ENCODE data around the gene CYP46A1. TPM values are rescaled to one million over a fixed set of nuclear protein-coding genes. Genes with fewer than 3 reads are reported as not detected.
"Not testable (repeated sequence)": the region's sequence is repeated elsewhere in the genome, so short reads cannot be mapped to it uniquely, and the experiment has no call there.

Gene CYP46A1
- total RNA-seq, 1 experiment from 2014 or later = 0.42 TPM

DNA sequence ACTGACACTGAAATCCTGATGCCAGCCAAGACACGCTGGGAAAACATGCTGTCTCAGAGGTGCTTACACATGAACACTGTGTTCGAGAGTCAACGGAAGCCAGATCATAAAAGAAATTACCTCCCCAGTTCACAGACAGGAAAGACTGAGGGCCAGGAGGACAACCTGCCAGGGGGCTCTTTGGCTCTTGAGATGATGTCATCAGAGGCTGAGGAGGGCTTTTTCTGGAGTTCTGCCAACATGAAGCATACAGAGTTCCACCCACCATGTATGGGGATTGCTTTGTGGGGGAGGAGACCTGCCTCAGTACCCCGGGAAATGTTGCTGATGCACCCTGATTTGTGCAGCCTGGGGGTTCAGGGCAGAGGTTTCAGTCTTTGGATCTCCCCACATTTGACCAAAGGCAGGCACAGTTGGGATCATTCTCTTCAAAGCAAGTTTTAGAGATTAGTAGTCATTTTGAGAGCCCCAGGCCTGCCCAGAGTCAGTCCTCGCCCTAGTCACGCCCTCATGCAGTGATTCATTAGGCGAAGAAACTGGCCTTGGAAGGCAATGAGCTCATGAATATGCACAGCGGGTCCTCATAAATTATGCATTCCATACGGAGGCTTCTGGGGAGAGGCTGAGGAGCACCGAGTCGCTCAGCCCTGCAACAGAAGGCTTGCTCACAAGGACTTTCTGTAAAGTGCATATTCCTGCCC, 74.2 kb downstream of the CYP46A1 start:
- H3K36me3 ChIP-seq (replicated peaks; ENCODE audit: control insufficient read depth, insufficient read depth, low read length) = no peaks in the 10 kb centered on the region
- H3K27me3 ChIP-seq (ENCODE audit: control insufficient read depth, insufficient read depth, low read length) = no peaks in the 10 kb centered on the region
- DNase-seq = peak; percentile 88
- no peak overlapping the region for H3K4me3 ChIP-seq (ENCODE audit: insufficient read depth, low read depth, low read length)

DNA sequence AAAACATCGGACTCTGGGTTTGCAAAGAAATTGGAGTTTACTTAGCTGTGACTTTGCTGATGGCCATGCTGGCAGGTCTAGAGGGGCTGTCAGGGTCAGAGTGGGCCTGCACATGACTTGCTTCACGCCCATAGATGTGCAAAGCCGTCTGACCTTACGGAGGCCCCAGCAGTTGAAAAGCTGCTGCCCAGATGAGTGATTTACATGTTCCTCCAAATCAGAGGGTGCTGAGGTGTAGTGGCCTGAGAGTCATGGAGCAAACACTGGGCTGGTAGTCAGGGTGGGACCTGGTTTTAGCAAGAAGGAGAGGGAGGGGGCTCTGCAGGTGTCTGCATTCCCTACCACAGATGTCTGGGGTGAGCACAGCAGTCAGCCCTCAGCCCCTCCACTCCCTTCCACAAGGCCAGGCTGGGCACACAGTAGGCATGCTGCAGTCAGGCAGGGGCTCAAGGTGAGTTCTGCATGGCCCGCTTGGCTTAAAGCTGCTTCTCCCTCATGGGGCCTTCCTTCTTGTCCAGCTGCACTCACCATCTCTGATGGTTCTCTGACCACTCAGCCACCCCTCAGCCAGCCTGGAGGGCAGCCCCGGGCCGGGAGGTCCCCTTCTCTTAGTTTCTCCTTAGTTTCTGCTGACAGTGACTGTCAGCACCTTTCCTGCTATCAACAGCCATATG, 74.9 kb downstream of the CYP46A1 start:
- no peak overlapping the region for H3K4me3 ChIP-seq (ENCODE audit: insufficient read depth, low read depth, low read length)
- H3K36me3 ChIP-seq (replicated peaks; ENCODE audit: control insufficient read depth, insufficient read depth, low read length) = no peaks in the 10 kb centered on the region
- no peaks in the 10 kb centered on the region for H3K27me3 ChIP-seq (ENCODE audit: control insufficient read depth, insufficient read depth, low read length)
- peak; percentile 49 for DNase-seq

DNA sequence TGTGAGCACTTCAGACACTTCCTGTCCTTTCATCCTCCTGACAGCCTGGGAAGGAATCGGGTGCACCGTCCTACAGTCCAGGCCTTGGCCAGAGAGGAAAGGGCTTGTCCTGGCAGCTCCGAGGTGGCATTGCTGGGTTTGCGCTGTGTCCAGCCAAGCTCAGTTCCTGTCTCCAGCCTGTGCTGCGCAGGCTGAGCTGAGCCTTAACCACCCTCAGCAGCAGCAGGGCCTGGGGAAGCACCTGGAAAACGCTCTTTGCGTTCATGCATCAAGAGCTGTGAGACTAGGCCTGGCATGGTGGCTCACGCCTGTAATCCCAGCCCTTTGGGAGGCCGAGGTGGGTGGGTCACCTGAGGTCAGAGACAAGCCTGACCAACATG, 75.4 kb downstream of the CYP46A1 start:
- H3K27me3 ChIP-seq (ENCODE audit: control insufficient read depth, insufficient read depth, low read length) = no peaks in the 10 kb centered on the region
- DNase-seq = no peak
- H3K4me3 ChIP-seq (ENCODE audit: insufficient read depth, low read depth, low read length) = no peak overlapping the region
- H3K36me3 ChIP-seq (replicated peaks; ENCODE audit: control insufficient read depth, insufficient read depth, low read length) = no peaks in the 10 kb centered on the region

DNA sequence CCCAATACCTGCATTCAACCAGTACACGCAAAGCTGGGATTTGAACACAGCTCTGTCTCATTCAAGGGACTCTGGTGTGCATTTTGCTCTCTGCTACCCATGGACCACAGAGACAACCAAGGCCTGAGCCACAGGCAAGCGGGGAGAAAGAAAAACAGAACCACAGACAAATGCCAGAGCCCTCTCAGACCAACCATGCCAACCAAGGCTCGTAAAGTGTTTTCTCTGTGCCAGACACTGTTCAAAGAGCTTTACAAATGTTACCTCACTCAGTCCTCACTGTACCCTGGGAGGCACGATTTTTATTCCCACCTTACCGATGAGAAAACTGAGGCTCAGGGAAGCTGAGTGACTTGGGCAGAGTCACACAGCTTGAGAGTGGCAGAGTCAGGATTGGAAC, 76.7 kb downstream of the CYP46A1 start:
- Histone ChIP-seq H3K4me3 (ENCODE audit: insufficient read depth, low read depth, low read length) (no peak overlapping the region), H3K27me3 (ENCODE audit: control insufficient read depth, insufficient read depth, low read length) (no peaks in the 10 kb centered on the region), H3K36me3 (replicated peaks; ENCODE audit: control insufficient read depth, insufficient read depth, low read length) (no peaks in the 10 kb centered on the region)
- no peak for DNase-seq

DNA sequence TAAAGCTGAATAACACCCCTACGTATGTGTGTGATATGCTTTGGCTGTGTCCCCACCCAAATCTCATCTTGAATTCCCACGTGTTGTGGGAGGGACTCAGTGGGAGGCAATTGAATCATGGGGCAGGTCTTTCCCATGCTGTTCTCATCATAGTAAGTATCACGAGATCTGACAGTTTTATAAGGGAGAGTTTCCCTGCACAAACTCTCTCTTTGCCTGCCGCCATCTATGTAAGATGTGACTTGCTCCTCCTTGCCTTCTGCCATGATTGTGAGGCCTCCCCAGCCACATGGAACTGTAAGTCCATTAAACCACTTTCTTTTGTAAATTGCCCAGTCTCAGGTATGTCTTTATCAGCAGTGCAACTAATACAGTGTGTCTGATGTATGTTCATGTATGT, 78.8 kb downstream of the CYP46A1 start:
- not testable (repeated sequence) for DNase-seq; H3K27me3 ChIP-seq (ENCODE audit: control insufficient read depth, insufficient read depth, low read length); H3K4me3 ChIP-seq (ENCODE audit: insufficient read depth, low read depth, low read length); H3K36me3 ChIP-seq (replicated peaks; ENCODE audit: control insufficient read depth, insufficient read depth, low read length)

DNA sequence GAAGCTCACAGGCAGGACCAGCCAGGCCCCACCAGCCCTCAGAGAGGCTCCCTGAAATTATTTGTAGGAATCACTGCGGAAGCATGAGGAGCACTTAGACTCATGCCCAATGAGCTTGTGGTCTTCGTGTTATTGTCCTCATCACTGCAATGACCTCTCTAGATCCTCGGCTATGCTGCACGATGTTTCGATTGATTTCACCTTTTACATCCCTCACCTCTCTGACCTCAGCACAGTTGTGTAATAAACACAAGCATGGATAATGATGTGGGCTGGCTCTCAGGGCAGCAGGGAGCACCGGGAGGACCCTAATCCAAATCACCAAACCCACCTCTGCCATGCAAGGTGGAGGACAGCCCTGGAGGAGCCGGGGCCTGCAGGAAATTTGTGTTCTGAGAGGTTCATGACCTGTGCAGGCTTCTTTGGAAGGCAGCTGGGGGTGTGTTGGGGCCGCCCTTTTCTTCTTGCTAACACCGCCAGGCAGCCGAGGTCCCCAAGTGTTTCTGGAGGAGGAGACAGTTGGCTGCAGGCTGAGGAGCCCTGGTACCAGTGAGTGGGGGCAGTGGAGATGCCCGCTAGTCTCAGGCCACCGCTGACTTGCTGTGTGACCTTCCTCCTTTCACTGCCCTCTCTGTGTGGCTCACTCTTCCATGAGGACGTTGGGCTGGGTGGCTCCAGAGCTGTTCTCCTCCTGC, 79.6 kb downstream of the CYP46A1 start:
- no peaks in the 10 kb centered on the region for H3K36me3 ChIP-seq (replicated peaks; ENCODE audit: control insufficient read depth, insufficient read depth, low read length)
- no peak overlapping the region for H3K4me3 ChIP-seq (ENCODE audit: insufficient read depth, low read depth, low read length)
- peak; percentile 2 for DNase-seq
- H3K27me3 ChIP-seq (ENCODE audit: control insufficient read depth, insufficient read depth, low read length) = no peaks in the 10 kb centered on the region

DNA sequence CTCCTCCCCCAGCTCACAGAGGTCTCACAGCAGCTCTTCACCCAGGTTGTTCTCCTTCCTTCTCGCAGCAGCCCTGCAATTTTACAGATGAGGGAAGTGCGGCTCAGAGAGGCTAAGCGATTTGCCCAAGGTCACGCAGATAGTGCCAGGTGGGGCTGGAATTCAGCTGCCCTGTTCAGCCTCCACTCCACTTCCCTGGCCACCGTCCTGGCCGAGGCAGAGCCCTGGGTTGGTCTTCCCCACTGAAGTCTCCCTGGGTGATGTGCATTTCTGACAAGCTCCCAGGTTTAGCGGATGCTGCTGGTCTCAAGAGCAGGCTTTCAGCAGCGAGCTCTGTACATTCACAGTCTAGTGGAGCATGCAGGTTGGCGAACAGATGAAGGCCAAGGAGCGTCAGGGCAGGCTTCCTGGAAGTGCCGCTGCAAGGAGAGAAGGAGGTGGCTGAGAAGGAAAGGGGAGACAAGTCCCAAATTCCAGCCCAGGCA, 80.2 kb downstream of the CYP46A1 start:
- DNase-seq = no peak
- no peaks in the 10 kb centered on the region for H3K36me3 ChIP-seq (replicated peaks; ENCODE audit: control insufficient read depth, insufficient read depth, low read length)
- no peak overlapping the region for H3K4me3 ChIP-seq (ENCODE audit: insufficient read depth, low read depth, low read length)
- no peaks in the 10 kb centered on the region for H3K27me3 ChIP-seq (ENCODE audit: control insufficient read depth, insufficient read depth, low read length)

DNA sequence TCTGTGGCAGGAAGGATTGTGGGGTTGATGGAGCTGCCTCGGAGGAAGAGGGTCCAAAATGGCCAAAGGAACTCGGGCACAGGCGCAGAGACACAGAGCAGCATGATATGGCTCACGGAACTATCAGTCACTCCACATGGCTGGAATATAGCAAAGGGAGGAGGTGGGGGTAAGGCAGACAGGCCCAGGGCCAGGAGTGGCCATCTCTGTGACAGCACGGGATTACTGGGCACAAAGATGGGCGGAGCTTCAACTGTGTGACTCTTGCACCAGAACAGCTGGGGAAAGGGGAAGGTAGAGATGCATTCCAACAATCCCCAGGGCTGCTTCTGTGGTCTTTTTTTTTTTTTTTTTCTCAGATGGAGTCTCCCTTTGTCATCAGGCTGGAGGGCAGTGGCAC, 84.3 kb downstream of the CYP46A1 start:
- no peaks in the 10 kb centered on the region for H3K27me3 ChIP-seq (ENCODE audit: control insufficient read depth, insufficient read depth, low read length)
- no peak overlapping the region for H3K4me3 ChIP-seq (ENCODE audit: insufficient read depth, low read depth, low read length)
- peak; percentile 52 for DNase-seq
- no peaks in the 10 kb centered on the region for H3K36me3 ChIP-seq (replicated peaks; ENCODE audit: control insufficient read depth, insufficient read depth, low read length)

DNA sequence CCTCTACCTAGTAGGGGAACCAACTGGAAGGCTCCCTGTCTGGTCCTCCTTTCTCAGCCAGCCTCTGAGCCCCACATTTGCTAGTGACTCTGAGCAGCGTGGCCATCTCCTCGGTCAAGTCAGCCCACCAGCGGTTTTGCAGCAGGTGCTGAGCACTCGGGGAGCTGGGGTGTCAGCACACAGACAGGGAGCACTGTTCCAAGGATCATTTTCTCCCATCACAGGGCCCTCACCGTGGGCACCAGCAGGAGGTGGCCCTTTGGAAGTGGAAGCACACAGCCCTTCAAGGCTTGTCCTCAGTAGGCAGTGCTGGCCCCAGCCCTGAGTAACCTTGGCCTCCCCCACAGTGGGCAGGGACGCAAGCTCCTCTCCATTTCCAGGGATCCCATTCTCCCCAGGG, 85.0 kb downstream of the CYP46A1 start:
- H3K4me3 ChIP-seq (ENCODE audit: insufficient read depth, low read depth, low read length) = no peak overlapping the region

DNA sequence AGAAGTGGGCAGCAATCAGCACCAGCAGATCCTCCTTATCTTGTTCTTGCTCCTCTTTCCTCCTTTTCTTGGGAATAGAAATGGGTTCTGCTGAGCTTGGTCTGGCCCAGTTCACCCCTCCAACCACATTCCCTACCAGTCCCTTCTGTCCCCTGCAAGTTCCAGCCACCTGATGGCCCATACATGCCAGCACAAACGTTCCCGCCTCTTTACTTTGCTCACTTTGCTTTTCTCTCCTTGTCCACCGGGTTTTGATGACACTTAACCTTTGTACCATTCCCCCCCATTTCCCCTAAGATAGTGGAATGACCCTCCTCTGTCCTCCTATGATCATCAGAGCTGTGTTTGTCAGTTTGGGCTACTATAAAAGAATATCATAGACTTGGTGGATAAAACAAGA, 85.7 kb downstream of the CYP46A1 start:
- H3K36me3 ChIP-seq (replicated peaks; ENCODE audit: control insufficient read depth, insufficient read depth, low read length) = no peaks in the 10 kb centered on the region
- no peak overlapping the region for H3K4me3 ChIP-seq (ENCODE audit: insufficient read depth, low read depth, low read length)
- DNase-seq = no peak
- H3K27me3 ChIP-seq (ENCODE audit: control insufficient read depth, insufficient read depth, low read length) = no peaks in the 10 kb centered on the region

More for the DNA sequence above, 85.0 kb downstream of the CYP46A1 start:
- Histone ChIP-seq H3K36me3 (replicated peaks; ENCODE audit: control insufficient read depth, insufficient read depth, low read length) (no peaks in the 10 kb centered on the region), H3K27me3 (ENCODE audit: control insufficient read depth, insufficient read depth, low read length) (no peaks in the 10 kb centered on the region)
- no peak for DNase-seq

DNA sequence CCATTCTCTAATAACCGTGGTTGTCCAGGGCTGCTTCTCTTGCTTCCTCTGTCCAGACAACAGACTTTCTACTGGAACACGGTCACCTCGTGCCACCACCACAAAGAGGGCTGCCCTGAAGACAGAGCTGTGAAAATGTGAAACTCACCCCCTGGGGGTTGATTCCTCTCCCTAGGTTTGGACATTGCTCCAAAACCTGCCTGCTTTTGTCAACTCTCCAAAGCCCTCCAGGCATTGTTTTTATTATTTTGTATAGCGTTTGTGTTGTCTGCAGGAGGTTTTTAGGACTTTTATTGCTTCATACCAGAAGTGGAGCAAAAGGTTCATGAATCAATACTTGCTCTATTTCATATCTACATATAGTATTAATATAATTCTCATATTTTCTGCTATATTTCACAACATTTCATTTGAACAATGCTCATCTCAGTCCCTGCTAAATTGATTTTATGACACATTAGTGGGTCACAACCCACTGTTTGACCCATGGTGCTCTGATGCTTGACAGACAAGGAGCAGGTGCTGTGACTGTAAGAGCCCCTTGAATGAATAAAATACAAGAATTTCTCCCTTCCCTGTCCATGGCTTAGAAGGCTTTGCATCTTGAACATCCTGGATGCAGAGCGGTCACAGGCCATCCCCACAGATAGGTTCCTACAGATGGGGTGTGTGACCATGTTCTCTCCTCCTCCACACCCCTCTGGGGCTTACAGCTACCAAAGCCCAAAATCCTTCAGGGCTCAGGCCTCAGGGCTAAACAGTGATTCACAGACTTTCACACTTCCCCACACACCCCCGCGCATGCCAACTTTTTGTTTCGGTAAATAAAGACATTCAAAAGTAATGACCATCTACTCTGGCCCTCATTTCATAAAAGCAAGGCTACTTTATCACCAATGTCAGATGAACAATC, 88.5 kb downstream of the CYP46A1 start:
- Histone ChIP-seq H3K27me3 (ENCODE audit: control insufficient read depth, insufficient read depth, low read length) (no peaks in the 10 kb centered on the region), H3K36me3 (replicated peaks; ENCODE audit: control insufficient read depth, insufficient read depth, low read length) (no peaks in the 10 kb centered on the region), H3K4me3 (ENCODE audit: insufficient read depth, low read depth, low read length) (no peak overlapping the region)
- no peak for DNase-seq

DNA sequence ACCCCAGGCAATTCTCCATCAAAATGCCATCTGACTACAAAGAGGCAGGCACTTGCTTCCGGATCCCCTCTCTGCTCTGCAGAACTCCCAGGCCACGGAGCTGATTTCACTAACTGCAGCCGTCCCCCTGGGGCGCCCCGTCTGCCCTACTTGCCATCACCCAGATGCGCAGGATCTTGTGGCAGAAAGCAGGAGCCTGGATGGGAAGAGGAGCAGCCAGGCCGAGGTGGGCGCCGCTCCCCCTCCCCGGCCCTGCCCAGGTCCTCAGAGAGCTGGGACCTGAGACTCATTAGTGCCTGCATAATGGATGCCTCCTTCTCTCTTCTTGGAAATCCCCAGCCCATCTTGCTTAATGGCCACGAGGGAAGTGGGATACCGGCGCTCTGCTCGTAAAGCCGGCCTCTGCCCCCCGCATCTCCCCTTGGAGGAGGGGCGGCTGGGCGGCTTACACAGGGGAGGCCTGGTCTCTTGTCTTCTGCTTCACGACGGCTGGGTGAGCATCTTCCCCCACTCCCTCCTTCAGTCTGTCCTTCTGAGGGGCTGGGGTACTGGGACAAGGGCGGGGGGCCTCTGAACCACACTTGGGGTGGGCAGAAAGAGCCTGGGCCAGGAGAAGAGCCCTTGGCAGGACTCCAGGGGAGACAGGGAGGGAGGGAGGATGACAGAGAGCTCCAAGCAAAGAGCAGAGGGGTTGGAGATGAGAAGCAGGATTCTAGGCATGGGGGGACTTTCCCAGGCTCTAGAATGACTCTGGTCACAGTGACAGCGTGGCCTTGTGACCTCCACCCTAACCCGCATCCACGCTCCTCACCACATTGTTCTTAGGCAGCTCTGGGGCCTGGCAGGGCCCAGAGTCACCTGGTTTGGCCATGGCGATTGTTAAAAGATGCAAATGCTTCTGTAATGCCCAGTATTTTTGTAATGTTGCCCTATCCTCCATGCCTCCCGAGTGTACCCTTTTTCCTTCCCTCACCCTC, 89.7 kb downstream of the CYP46A1 start:
- DNase-seq = peak; percentile 73
- Histone ChIP-seq H3K27me3 (ENCODE audit: control insufficient read depth, insufficient read depth, low read length) (no peaks in the 10 kb centered on the region), H3K36me3 (replicated peaks; ENCODE audit: control insufficient read depth, insufficient read depth, low read length) (no peaks in the 10 kb centered on the region), H3K4me3 (ENCODE audit: insufficient read depth, low read depth, low read length) (no peak overlapping the region)

DNA sequence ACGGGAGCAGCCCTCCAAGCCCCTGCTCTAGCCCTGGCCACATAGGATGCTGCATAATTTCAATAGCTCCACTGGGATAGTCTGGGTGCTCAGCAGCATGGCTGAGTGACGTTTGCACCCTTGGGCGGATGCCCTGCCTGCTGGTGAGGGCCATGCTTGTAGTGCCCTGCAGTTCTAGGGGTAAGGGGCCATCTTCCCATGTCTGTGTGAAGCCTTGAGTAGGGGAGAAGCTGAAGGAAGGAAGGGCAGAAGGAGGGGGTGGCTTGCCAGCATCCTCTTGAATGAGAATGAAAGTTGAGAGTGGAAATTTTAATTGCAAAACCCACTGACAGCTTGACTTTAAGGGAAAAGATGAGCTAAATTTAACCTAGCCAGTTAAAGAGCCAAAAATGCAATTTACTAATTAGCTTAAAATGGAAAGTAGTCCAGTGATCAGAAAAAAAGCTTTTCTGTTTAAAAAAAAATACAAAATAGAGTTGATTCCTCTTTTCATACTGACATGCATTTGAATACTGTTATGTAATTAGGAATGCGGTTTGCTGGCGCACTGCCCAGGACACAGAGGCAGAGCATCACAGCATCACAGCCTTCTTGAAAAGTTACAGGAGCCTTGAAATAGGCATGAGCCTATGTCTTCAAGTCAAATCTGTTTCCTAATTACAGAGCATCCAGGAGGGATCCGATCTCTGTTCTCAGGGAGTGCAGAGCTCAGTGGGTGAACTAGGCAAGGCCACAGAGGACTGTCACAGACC, 90.6 kb downstream of the CYP46A1 start:
- Histone ChIP-seq H3K4me3 (ENCODE audit: insufficient read depth, low read depth, low read length) (no peak overlapping the region), H3K27me3 (ENCODE audit: control insufficient read depth, insufficient read depth, low read length) (no peaks in the 10 kb centered on the region), H3K36me3 (replicated peaks; ENCODE audit: control insufficient read depth, insufficient read depth, low read length) (no peaks in the 10 kb centered on the region)
- DNase-seq = peak; percentile 50
